Measurements from ENCODE around the gene MAP3K9.

- TF ChIP-seq CTCF (conservative IDR thresholded peaks at IDR 0.05) (no peak), EZH2 (IDR thresholded peaks at IDR 0.05; ENCODE audit: low read depth) (no peak)
Observed at GRCh38 chr14:70785556-70785955, 23.8 kb downstream of the MAP3K9 start.

Measured in PC-9 (cell line).